Measurements from ENCODE around the gene SEMA4G. TPM values are rescaled to one million over a fixed set of nuclear protein-coding genes. Genes with fewer than 3 reads are reported as not detected.
A peak's percentile ranks its signal among the peaks of the same experiment; 100 is the strongest.

Gene SEMA4G
- total and polyA plus RNA-seq, 2 of the 13 experiments (the other 11 are each of a cell fraction or from before 2014, with no cell fraction given), result 46.2 to 207 TPM

DNA sequence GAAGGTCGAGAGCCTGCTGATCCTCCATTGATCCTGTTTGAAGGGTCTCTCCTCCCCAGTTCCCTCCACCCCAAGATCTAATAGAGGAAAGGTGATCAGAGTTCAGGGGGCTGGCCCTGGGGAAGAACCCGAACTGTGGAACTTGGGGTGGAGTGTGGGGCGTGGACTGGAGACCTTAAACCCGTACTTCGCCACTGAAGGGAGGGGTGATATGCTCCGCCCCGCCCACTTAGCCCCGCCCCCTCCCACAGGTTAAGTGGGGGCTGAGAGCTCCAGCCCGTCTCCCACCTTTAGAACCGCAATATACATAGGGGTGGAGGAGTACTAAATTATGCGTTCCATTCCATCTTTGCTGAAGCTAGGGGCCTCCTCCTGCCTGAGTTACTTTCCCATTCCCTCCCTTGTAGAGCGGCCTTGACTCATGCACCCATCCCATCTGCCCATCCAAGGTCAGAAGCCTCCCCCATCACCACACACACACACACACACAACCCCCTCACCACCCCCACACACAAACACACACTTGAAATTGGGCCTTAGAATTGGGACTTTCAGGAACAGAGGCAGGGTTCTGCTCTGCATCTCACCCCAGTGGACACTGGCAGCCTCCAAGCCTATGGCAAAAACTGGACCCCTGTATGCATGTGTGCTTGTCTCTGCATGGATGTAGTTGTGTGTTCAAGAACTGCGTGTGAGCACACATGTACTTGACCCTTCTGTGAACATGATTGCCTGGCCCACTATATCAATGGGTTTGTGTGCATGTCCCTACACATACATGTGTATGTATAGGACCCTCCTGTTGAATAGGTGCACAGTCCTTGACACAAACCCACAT is 991 bp downstream of the SEMA4G start (continued):
- no peak for TF ChIP-seq ZNF891 (CRISPR knock-in tag; IDR thresholded peaks at IDR 0.05)
- TF ChIP-seq ETV6 (CRISPR knock-in tag; conservative IDR thresholded peaks at IDR 0.05), result no peak
- no peak; the same call in 1 of the 2 replicates for TF ChIP-seq ZNF558 (CRISPR knock-in tag; IDR thresholded peaks at IDR 0.05; ENCODE audit: borderline replicate concordance)
- TF ChIP-seq, protein P1, sequence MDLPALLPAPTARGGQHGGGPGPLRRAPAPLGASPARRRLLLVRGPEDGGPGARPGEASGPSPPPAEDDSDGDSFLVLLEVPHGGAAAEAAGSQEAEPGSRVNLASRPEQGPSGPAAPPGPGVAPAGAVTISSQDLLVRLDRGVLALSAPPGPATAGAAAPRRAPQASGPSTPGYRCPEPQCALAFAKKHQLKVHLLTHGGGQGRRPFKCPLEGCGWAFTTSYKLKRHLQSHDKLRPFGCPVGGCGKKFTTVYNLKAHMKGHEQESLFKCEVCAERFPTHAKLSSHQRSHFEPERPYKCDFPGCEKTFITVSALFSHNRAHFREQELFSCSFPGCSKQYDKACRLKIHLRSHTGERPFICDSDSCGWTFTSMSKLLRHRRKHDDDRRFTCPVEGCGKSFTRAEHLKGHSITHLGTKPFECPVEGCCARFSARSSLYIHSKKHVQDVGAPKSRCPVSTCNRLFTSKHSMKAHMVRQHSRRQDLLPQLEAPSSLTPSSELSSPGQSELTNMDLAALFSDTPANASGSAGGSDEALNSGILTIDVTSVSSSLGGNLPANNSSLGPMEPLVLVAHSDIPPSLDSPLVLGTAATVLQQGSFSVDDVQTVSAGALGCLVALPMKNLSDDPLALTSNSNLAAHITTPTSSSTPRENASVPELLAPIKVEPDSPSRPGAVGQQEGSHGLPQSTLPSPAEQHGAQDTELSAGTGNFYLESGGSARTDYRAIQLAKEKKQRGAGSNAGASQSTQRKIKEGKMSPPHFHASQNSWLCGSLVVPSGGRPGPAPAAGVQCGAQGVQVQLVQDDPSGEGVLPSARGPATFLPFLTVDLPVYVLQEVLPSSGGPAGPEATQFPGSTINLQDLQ (CRISPR knock-in tag; IDR thresholded peaks at IDR 0.05), result no peak
- TF ChIP-seq, protein P2, sequence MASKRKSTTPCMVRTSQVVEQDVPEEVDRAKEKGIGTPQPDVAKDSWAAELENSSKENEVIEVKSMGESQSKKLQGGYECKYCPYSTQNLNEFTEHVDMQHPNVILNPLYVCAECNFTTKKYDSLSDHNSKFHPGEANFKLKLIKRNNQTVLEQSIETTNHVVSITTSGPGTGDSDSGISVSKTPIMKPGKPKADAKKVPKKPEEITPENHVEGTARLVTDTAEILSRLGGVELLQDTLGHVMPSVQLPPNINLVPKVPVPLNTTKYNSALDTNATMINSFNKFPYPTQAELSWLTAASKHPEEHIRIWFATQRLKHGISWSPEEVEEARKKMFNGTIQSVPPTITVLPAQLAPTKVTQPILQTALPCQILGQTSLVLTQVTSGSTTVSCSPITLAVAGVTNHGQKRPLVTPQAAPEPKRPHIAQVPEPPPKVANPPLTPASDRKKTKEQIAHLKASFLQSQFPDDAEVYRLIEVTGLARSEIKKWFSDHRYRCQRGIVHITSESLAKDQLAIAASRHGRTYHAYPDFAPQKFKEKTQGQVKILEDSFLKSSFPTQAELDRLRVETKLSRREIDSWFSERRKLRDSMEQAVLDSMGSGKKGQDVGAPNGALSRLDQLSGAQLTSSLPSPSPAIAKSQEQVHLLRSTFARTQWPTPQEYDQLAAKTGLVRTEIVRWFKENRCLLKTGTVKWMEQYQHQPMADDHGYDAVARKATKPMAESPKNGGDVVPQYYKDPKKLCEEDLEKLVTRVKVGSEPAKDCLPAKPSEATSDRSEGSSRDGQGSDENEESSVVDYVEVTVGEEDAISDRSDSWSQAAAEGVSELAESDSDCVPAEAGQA (IDR thresholded peaks at IDR 0.05; ENCODE audit: low read depth), result 0 out of 2 replicates have a peak, but pooled peaks have one; percentile 9
- TF ChIP-seq, protein P2 (CRISPR knock-in tag; IDR thresholded peaks at IDR 0.05; ENCODE audit: borderline replicate concordance), result no peak
- TF ChIP-seq, protein P3, sequence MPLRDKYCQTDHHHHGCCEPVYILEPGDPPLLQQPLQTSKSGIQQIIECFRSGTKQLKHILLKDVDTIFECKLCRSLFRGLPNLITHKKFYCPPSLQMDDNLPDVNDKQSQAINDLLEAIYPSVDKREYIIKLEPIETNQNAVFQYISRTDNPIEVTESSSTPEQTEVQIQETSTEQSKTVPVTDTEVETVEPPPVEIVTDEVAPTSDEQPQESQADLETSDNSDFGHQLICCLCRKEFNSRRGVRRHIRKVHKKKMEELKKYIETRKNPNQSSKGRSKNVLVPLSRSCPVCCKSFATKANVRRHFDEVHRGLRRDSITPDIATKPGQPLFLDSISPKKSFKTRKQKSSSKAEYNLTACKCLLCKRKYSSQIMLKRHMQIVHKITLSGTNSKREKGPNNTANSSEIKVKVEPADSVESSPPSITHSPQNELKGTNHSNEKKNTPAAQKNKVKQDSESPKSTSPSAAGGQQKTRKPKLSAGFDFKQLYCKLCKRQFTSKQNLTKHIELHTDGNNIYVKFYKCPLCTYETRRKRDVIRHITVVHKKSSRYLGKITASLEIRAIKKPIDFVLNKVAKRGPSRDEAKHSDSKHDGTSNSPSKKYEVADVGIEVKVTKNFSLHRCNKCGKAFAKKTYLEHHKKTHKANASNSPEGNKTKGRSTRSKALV (CRISPR knock-in tag; IDR thresholded peaks at IDR 0.05), result no peak
- TF ChIP-seq, protein P4, sequence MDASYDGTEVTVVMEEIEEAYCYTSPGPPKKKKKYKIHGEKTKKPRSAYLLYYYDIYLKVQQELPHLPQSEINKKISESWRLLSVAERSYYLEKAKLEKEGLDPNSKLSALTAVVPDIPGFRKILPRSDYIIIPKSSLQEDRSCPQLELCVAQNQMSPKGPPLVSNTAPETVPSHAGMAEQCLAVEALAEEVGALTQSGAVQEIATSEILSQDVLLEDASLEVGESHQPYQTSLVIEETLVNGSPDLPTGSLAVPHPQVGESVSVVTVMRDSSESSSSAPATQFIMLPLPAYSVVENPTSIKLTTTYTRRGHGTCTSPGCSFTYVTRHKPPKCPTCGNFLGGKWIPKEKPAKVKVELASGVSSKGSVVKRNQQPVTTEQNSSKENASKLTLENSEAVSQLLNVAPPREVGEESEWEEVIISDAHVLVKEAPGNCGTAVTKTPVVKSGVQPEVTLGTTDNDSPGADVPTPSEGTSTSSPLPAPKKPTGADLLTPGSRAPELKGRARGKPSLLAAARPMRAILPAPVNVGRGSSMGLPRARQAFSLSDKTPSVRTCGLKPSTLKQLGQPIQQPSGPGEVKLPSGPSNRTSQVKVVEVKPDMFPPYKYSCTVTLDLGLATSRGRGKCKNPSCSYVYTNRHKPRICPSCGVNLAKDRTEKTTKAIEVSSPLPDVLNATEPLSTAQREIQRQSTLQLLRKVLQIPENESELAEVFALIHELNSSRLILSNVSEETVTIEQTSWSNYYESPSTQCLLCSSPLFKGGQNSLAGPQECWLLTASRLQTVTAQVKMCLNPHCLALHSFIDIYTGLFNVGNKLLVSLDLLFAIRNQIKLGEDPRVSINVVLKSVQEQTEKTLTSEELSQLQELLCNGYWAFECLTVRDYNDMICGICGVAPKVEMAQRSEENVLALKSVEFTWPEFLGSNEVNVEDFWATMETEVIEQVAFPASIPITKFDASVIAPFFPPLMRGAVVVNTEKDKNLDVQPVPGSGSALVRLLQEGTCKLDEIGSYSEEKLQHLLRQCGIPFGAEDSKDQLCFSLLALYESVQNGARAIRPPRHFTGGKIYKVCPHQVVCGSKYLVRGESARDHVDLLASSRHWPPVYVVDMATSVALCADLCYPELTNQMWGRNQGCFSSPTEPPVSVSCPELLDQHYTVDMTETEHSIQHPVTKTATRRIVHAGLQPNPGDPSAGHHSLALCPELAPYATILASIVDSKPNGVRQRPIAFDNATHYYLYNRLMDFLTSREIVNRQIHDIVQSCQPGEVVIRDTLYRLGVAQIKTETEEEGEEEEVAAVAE (CRISPR knock-in tag; IDR thresholded peaks at IDR 0.05; ENCODE audit: borderline replicate concordance), result peak; percentile 4; the same call in 1 of the 2 replicates
- TF ChIP-seq HNF4A (CRISPR knock-in tag; IDR thresholded peaks at IDR 0.05), result peak; percentile 70
- no peak for TF ChIP-seq MIER3 (CRISPR knock-in tag; IDR thresholded peaks at IDR 0.05; ENCODE audit: borderline replicate concordance)
- TF ChIP-seq ZNF44 (CRISPR knock-in tag; IDR thresholded peaks at IDR 0.05), result no peak
- TF ChIP-seq BRD4 (CRISPR knock-in tag; IDR thresholded peaks at IDR 0.05), result no peak; the same call in 1 of the 2 replicates
